Measurements from ENCODE around the gene ACTL6B.
"Not testable (repeated sequence)": the region's sequence is repeated elsewhere in the genome, so short reads cannot be mapped to it uniquely, and the experiment has no call there.

ACTL6B gene

DNA sequence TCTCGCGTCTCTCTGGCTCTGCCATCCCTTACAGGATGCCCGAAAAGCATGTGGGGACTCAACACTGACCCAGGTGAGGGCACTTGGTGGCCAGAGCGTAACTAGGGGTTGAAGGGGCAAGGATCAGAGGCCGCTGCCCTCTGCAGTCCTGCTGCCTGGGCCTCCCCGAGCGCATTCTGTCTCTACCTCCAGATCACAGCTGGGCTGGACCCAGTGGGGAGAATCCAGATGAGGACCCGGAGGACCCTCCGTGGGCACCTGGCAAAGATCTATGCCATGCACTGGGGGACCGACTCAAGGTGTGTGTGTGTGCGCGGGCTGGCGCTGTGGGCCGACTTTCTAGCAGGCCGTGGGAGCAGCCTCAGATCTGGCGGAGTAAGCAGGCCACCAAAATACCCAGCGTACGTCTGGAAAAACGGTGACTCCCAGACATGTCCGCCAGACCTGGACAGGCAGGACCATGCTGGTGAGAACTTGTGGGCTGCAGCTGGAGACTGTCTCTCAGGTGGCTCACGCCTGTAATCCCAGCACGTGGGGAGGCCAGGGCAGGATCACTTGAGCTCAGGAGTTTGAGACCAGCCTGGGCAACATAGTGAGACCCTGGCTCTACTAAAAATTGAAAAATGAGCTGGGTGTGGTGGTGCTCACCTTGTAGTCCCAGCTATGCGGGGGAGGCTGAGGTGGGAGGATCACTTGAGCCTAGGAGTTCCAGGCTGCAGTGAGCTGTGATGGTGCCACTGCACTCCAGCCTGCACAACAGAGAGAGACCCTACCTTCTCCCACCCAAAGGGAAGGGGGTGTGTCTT is 20.5 kb upstream of the ACTL6B start:
- no peaks in the 10 kb centered on the region; the same call in 1 of the 2 replicates for H3K4me1 ChIP-seq (ENCODE audit: insufficient read depth, low read length)
- H3K36me3 ChIP-seq (ENCODE audit: insufficient read depth, low read length) = peaks cover 47% of the 10 kb centered on the region
- H3K9me3 ChIP-seq (ENCODE audit: insufficient read depth, low read depth, low read length) = no peaks in the 10 kb centered on the region
- H3K27me3 ChIP-seq (ENCODE audit: insufficient read depth, low read length) = peaks cover 3% of the 10 kb centered on the region; the same call in 1 of the 2 replicates
- H3K4me3 ChIP-seq (ENCODE audit: low read length) = peak overlapping the region; percentile 83
- H3K9ac ChIP-seq (ENCODE audit: low read depth, low read length) = no peak overlapping the region
- H3K27ac ChIP-seq (ENCODE audit: low read depth, low read length) = 0 out of 2 replicates have a peak overlapping the region, but pooled peaks have one; percentile 23
- WGBS = 92% methylated on average over 23 of the region's 23 CpGs

DNA sequence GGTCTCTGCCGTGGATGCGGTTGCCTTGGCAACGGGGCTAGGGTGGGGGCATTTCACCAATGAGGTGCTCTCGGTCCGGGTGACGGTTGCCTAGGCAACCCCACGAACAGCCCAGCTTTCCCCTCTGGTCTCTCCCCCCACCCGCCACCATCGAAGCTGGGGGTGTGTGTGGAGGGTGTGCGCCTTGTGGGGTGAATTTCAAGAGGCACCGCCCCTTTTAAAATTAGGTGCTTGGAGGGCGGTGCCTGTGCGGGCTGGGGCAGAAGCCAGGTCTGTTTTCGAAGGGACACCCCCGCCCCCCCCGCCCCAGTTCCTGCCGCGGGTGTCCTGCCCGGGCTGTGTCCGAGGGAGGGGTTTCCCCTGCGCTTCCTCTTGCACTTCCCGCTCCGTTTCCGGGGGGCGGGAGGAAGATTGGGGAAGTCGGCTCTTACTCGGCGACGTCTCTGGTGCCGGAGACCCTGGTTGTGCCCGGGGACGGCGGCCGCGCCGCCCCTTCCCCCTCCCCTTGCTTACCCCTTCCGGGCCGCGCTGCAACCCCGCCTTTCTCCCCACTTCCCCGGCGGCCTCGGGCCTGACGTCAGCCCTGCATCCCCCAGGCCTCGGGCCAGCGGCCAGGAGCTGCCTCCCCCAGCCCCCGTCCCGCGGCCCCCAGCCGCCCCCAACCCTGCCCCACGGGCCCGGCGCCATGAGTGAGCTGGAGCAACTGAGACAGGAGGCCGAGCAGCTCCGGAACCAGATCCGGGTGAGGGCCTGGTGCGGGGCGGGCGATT is 19.5 kb upstream of the ACTL6B start:
- Histone ChIP-seq H3K4me1 (ENCODE audit: insufficient read depth, low read length) (no peaks in the 10 kb centered on the region; the same call in 1 of the 2 replicates), H3K9me3 (ENCODE audit: insufficient read depth, low read depth, low read length) (no peaks in the 10 kb centered on the region), H3K27me3 (ENCODE audit: insufficient read depth, low read length) (peaks cover 6% of the 10 kb centered on the region; the same call in 1 of the 2 replicates), H3K36me3 (ENCODE audit: insufficient read depth, low read length) (peaks cover 37% of the 10 kb centered on the region), H3K27ac (ENCODE audit: low read depth, low read length) (0 out of 2 replicates have a peak overlapping the region, but pooled peaks have one; percentile 52), H3K4me3 (ENCODE audit: low read length) (peak overlapping the region; percentile 83), H3K9ac (ENCODE audit: low read depth, low read length) (no peak overlapping the region)
- WGBS = 4% methylated on average over 41 of the region's 59 CpGs

GRCh38 chr7:100675105-100675451 is 18.8 kb upstream of the ACTL6B start:
- Histone ChIP-seq H3K27ac (ENCODE audit: low read depth, low read length) (no peak overlapping the region), H3K4me3 (ENCODE audit: low read length) (peak overlapping the region; percentile 83), H3K9me3 (ENCODE audit: insufficient read depth, low read depth, low read length) (no peaks in the 10 kb centered on the region), H3K9ac (ENCODE audit: low read depth, low read length) (peak overlapping the region; percentile 64; the same call in 1 of the 2 replicates), H3K27me3 (ENCODE audit: insufficient read depth, low read length) (peaks cover 6% of the 10 kb centered on the region; the same call in 1 of the 2 replicates), H3K36me3 (ENCODE audit: insufficient read depth, low read length) (peaks cover 30% of the 10 kb centered on the region), H3K4me1 (ENCODE audit: insufficient read depth, low read length) (no peaks in the 10 kb centered on the region; the same call in 1 of the 2 replicates)
- 1% methylated on average over 46 of the region's 46 CpGs for WGBS

GRCh38 chr7:100674411-100675104 is 18.3 kb upstream of the ACTL6B start:
- H3K9me3 ChIP-seq (ENCODE audit: insufficient read depth, low read depth, low read length) = no peaks in the 10 kb centered on the region
- peaks cover 26% of the 10 kb centered on the region for H3K36me3 ChIP-seq (ENCODE audit: insufficient read depth, low read length)
- H3K4me1 ChIP-seq (ENCODE audit: insufficient read depth, low read length) = no peaks in the 10 kb centered on the region; the same call in 1 of the 2 replicates
- WGBS = under 1% methylated on average over 42 of the region's 43 CpGs
- H3K9ac ChIP-seq (ENCODE audit: low read depth, low read length) = peak overlapping the region; percentile 64
- H3K27ac ChIP-seq (ENCODE audit: low read depth, low read length) = no peak overlapping the region
- peaks cover 6% of the 10 kb centered on the region; the same call in 1 of the 2 replicates for H3K27me3 ChIP-seq (ENCODE audit: insufficient read depth, low read length)
- peak overlapping the region; percentile 83 for H3K4me3 ChIP-seq (ENCODE audit: low read length)

DNA sequence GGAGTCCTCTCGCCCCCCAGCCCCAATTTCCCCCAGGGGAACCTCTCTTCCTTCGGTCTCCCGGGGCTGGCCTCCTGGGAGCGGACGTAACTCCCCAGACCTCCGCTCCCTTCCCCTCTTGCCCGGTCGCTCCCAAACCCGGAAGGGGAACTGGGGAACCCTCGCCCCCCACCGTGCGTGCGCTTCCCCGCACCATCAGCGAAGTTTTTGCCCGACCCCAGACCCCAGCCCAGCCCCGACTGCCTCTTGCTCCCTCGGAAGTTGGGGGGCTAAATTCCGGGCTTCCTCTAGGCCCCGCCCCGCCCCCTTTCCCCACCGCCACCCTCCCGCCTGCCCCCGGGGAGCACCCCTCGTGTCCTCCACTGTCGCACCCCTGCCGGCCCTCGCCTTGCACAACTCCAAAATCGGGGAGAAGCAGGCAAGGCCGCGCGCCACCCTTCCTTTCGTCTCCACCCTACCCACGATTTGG is 17.7 kb upstream of the ACTL6B start:
- Histone ChIP-seq H3K9ac (ENCODE audit: low read depth, low read length) (peak overlapping the region; percentile 64), H3K9me3 (ENCODE audit: insufficient read depth, low read depth, low read length) (no peaks in the 10 kb centered on the region), H3K27ac (ENCODE audit: low read depth, low read length) (peak overlapping the region; percentile 48; the same call in 1 of the 2 replicates), H3K27me3 (ENCODE audit: insufficient read depth, low read length) (peaks cover 6% of the 10 kb centered on the region; the same call in 1 of the 2 replicates), H3K4me1 (ENCODE audit: insufficient read depth, low read length) (no peaks in the 10 kb centered on the region; the same call in 1 of the 2 replicates), H3K4me3 (ENCODE audit: low read length) (peak overlapping the region; percentile 83), H3K36me3 (ENCODE audit: insufficient read depth, low read length) (peaks cover 23% of the 10 kb centered on the region)
- under 1% methylated on average over 32 of the region's 34 CpGs for WGBS

DNA sequence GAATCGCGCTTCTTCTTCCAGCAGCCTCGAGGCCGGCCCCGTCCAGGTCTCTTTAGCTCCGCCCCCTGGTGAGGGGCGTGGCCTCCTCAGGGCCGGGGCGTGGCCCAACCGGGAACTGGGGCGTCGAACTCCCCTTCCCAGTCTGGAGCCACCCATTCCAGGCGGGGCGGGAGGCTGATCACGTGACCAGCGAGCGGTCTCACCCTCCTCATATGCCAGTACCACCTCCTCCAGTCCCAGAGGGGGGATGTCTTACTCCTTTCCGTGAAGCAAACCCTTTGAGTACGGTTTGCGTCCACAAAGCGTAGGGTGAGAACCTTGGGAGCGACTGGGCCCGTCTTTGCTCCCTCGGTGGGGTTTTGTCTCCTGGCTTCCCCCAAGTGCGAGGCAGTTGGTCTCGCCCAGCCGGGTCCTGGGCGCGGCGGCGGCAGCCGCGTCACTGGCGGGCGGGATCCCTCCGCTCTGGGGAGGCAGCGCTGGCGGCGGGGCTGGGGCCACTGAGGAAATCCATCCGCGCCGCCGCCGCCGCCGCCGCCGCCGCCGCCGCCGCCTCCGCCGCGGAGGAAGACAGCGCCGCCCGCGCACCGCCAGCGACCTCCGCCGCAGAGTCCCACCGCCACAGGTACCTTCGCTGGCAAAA is 17.2 kb upstream of the ACTL6B start, which contains the start of gene GNB2:
GNB2 (plus strand) TSS at position 439 of the 640 bp plus-strand sequence. CDS start 2,526 bp downstream, outside the sequence.
- Histone ChIP-seq H3K9me3 (ENCODE audit: insufficient read depth, low read depth, low read length) (no peaks in the 10 kb centered on the region), H3K27me3 (ENCODE audit: insufficient read depth, low read length) (peaks cover 6% of the 10 kb centered on the region; the same call in 1 of the 2 replicates), H3K4me3 (ENCODE audit: low read length) (peak within 1 kb of the TSS; percentile 83), H3K4me1 (ENCODE audit: insufficient read depth, low read length) (no peaks in the 10 kb centered on the region; the same call in 1 of the 2 replicates), H3K9ac (ENCODE audit: low read depth, low read length) (peak within 1 kb of the TSS; percentile 91), H3K36me3 (ENCODE audit: insufficient read depth, low read length) (peaks cover 19% of the 10 kb centered on the region), H3K27ac (ENCODE audit: low read depth, low read length) (peak within 1 kb of the TSS; percentile 93)
- under 1% methylated on average over 65 of the region's 65 CpGs for WGBS

- peaks cover 6% of the 10 kb centered on the region; the same call in 1 of the 2 replicates for H3K27me3 ChIP-seq (ENCODE audit: insufficient read depth, low read length)
- no peaks in the 10 kb centered on the region; the same call in 1 of the 2 replicates for H3K4me1 ChIP-seq (ENCODE audit: insufficient read depth, low read length)
- peaks cover 1% of the 10 kb centered on the region; the same call in 1 of the 2 replicates for H3K36me3 ChIP-seq (ENCODE audit: insufficient read depth, low read length)
- no peaks in the 10 kb centered on the region for H3K9me3 ChIP-seq (ENCODE audit: insufficient read depth, low read depth, low read length)
- H3K9ac ChIP-seq (ENCODE audit: low read depth, low read length) = no peak overlapping the region
- H3K27ac ChIP-seq (ENCODE audit: low read depth, low read length) = no peak overlapping the region
- H3K4me3 ChIP-seq (ENCODE audit: low read length) = no peak overlapping the region
- 92% methylated on average over 18 of the region's 18 CpGs for WGBS
Observed at GRCh38 chr7:100671353-100672327, 15.4 kb upstream of the ACTL6B start.

- H3K27ac ChIP-seq (ENCODE audit: low read depth, low read length) = no peak overlapping the region
- H3K27me3 ChIP-seq (ENCODE audit: insufficient read depth, low read length) = peaks cover 6% of the 10 kb centered on the region; the same call in 1 of the 2 replicates
- H3K4me1 ChIP-seq (ENCODE audit: insufficient read depth, low read length) = no peaks in the 10 kb centered on the region
- H3K9ac ChIP-seq (ENCODE audit: low read depth, low read length) = no peak overlapping the region
- 89% methylated on average over 8 of the region's 8 CpGs for WGBS
- H3K4me3 ChIP-seq (ENCODE audit: low read length) = no peak overlapping the region
- H3K9me3 ChIP-seq (ENCODE audit: insufficient read depth, low read depth, low read length) = no peaks in the 10 kb centered on the region
- no peaks in the 10 kb centered on the region for H3K36me3 ChIP-seq (ENCODE audit: insufficient read depth, low read length)
Observed at GRCh38 chr7:100670074-100670473, 13.8 kb upstream of the ACTL6B start.

- not testable (repeated sequence) for H3K9me3 ChIP-seq (ENCODE audit: insufficient read depth, low read depth, low read length); H3K36me3 ChIP-seq (ENCODE audit: insufficient read depth, low read length); H3K27ac ChIP-seq (ENCODE audit: low read depth, low read length); H3K4me1 ChIP-seq (ENCODE audit: insufficient read depth, low read length); H3K9ac ChIP-seq (ENCODE audit: low read depth, low read length); H3K4me3 ChIP-seq (ENCODE audit: low read length); H3K27me3 ChIP-seq (ENCODE audit: insufficient read depth, low read length)
- WGBS = 95% methylated on average over 12 of the region's 12 CpGs
Observed at GRCh38 chr7:100669106-100669505, 12.9 kb upstream of the ACTL6B start.
